Activated naive CD4-positive, alpha-beta T cell treated with anti-CD3 and anti-CD28 coated beads for 36 hours (primary cell): ENCODE data around the gene FGD5. TPM values are rescaled to one million over a fixed set of nuclear protein-coding genes. Genes with fewer than 3 reads are reported as not detected.

Source experiments
- CTCF ChIA-PET: fragments of 350-600 bp; sonication (Branson Sonifier 250); formaldehyde crosslinking; loops from one replicate; lab custom pipeline; 2021; ENCODE audit warnings: antibody characterized with exemption; lab: Charles Lee
- DNase-seq: peaks from one replicate; pipeline ENCODE4 v3.0.0-alpha.2; 2020
- H3K27ac Mint-ChIP-seq: one replicate; pipeline ENCODE4 v1.8.0; 2021; ENCODE audit warnings: mild to moderate bottlenecking, mixed read lengths
- H3K27me3 Mint-ChIP-seq: one replicate; pipeline ENCODE4 v1.8.0; 2021; ENCODE audit warnings: low read depth, mixed read lengths
- H3K36me3 Mint-ChIP-seq: one replicate; pipeline ENCODE4 v1.8.0; 2021; ENCODE audit warnings: low read depth, mixed read lengths
- H3K4me1 Mint-ChIP-seq: one replicate; pipeline ENCODE4 v1.8.0; 2021; ENCODE audit warnings: low read depth, mixed read lengths
- H3K4me3 Mint-ChIP-seq: one replicate; pipeline ENCODE4 v1.8.0; 2021; ENCODE audit warnings: mild to moderate bottlenecking, moderate library complexity, mixed read lengths
- H3K9me3 Mint-ChIP-seq: one replicate; pipeline ENCODE4 v1.8.0; 2021; ENCODE audit warnings: mixed read lengths
- intact Hi-C: fragments of 100-400 bp; cut with micrococcal nuclease; formaldehyde crosslinking; loops from one replicate; pipeline ENCODE4 v1.15.1; 2023
- total RNA-seq, 2 experiments: library from RNA; stranded (reverse); gene quantifications; one replicate each; pipeline ENCODE4 v1.2.3, GENCODE V29; 2021

FGD5 gene
- total RNA-seq, 2 experiments from 2014 or later: not detected

GRCh38 chr3:14867936-14868570 is 49.3 kb downstream of the FGD5 start:
- intact Hi-C loops: no loop called here
- Mint-ChIP-seq H3K36me3 (no peaks in the 10 kb centered on the region), H3K4me1 (no peaks in the 10 kb centered on the region), H3K27me3 (no peaks in the 10 kb centered on the region), H3K27ac (no peak overlapping the region), H3K9me3 (no peaks in the 10 kb centered on the region), H3K4me3 (no peak overlapping the region)
- DNase-seq: no peak
- CTCF ChIA-PET: no interaction called here

GRCh38 chr3:14869917-14870782 is 51.4 kb downstream of the FGD5 start:
- Mint-ChIP-seq H3K27ac (no peak overlapping the region), H3K9me3 (no peaks in the 10 kb centered on the region), H3K4me3 (no peak overlapping the region), H3K36me3 (no peaks in the 10 kb centered on the region), H3K27me3 (no peaks in the 10 kb centered on the region), H3K4me1 (no peaks in the 10 kb centered on the region)
- DNase-seq: no peak
- intact Hi-C loops: no loop called here
- CTCF ChIA-PET: no interaction called here

DNA sequence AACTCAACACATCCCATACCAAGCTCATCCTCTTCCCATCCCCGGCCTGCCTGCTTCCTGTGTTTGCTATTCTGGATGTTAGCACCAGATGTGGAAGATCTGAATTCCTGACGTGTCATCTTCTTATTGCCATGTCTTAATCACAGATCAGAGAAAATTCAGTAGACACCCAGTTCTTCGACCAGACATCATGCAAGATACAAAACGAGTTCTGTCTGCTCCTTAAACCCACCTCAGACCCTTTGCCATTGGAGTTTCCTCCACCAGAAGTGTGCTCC is 52.0 kb downstream of the FGD5 start:
- Mint-ChIP-seq H3K4me1 (no peaks in the 10 kb centered on the region), H3K4me3 (no peak overlapping the region), H3K27ac (no peak overlapping the region), H3K9me3 (no peaks in the 10 kb centered on the region), H3K27me3 (no peaks in the 10 kb centered on the region), H3K36me3 (no peaks in the 10 kb centered on the region)
- no peak for DNase-seq
- intact Hi-C loops: no loop called here
- CTCF ChIA-PET: no interaction called here

DNA sequence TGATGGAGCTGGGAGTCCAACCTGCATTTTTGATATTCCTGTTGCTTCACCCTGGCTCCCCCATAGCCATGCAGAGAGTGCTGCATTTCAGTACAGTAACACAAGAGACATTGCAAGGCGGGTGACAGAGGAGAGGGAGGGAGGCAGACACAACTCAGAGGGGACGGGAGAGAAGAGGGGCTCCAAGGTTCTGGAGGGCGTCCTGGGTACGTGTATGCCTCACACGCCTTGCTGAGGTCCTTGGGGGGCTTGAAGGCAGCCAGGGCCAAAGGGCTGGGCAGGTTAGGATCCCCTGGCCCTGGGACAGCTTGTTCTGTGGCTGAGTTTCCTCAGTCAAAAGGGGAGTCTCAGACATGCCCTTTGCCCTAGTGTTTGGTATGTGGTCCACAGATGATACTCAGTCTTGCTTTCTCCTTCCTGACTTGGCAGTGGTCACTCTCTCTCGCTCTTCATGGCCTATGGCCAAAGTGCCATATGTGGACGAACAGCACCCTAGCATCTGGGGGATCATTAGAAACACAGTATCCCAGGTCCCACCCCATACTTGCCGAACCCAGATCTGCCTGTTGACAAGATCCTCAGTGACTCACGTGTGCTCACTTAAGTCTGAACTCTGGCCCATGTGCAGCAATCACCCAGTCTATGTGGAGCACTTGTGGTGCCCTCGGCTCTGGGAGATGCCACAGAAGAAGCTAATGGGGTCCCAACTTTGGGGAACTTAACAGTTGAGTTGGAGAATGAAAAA is 52.9 kb downstream of the FGD5 start:
- no peak overlapping the region for H3K27ac Mint-ChIP-seq
- no peaks in the 10 kb centered on the region for H3K4me1 Mint-ChIP-seq
- H3K36me3 Mint-ChIP-seq: no peaks in the 10 kb centered on the region
- H3K27me3 Mint-ChIP-seq: no peaks in the 10 kb centered on the region
- H3K4me3 Mint-ChIP-seq: no peak overlapping the region
- no peak for DNase-seq
- intact Hi-C loops: no loop called here
- H3K9me3 Mint-ChIP-seq: no peaks in the 10 kb centered on the region
- CTCF ChIA-PET: no interaction called here

GRCh38 chr3:14872706-14873105 is 53.9 kb downstream of the FGD5 start:
- H3K27me3 Mint-ChIP-seq: no peaks in the 10 kb centered on the region
- no peaks in the 10 kb centered on the region for H3K4me1 Mint-ChIP-seq
- H3K36me3 Mint-ChIP-seq: no peaks in the 10 kb centered on the region
- no peak overlapping the region for H3K4me3 Mint-ChIP-seq
- CTCF ChIA-PET: no interaction called here
- intact Hi-C loops: no loop called here
- no peak for DNase-seq
- no peaks in the 10 kb centered on the region for H3K9me3 Mint-ChIP-seq
- H3K27ac Mint-ChIP-seq: no peak overlapping the region

GRCh38 chr3:14874784-14875183 is 56.0 kb downstream of the FGD5 start:
- Mint-ChIP-seq H3K27me3 (no peaks in the 10 kb centered on the region), H3K4me1 (peaks cover 10% of the 10 kb centered on the region), H3K36me3 (no peaks in the 10 kb centered on the region), H3K27ac (no peak overlapping the region), H3K4me3 (no peak overlapping the region), H3K9me3 (no peaks in the 10 kb centered on the region)
- no peak for DNase-seq
- intact Hi-C loops: no loop called here
- CTCF ChIA-PET: no interaction called here

- CTCF ChIA-PET: no interaction called here
Observed at GRCh38 chr3:14875411-14876175, 56.8 kb downstream of the FGD5 start.

GRCh38 chr3:14876921-14877333 is 58.2 kb downstream of the FGD5 start:
- Mint-ChIP-seq H3K27me3 (no peaks in the 10 kb centered on the region), H3K4me1 (peaks cover 24% of the 10 kb centered on the region), H3K27ac (no peak overlapping the region), H3K9me3 (no peaks in the 10 kb centered on the region), H3K36me3 (no peaks in the 10 kb centered on the region), H3K4me3 (no peak overlapping the region)
- CTCF ChIA-PET: interaction anchor here (0.7 kb wide), 1 partner anchor 34 kb away, joined by 3 read pairs; no protein-coding TSS in a partner anchor
- no peak for DNase-seq
- intact Hi-C loops: no loop called here

More at GRCh38 chr3:14875411-14876175, 56.8 kb downstream of the FGD5 start:
- no peaks in the 10 kb centered on the region for H3K9me3 Mint-ChIP-seq
- no peaks in the 10 kb centered on the region for H3K36me3 Mint-ChIP-seq
- H3K4me1 Mint-ChIP-seq: peaks cover 13% of the 10 kb centered on the region
- DNase-seq: no peak
- H3K4me3 Mint-ChIP-seq: no peak overlapping the region
- intact Hi-C loops: no loop called here
- H3K27ac Mint-ChIP-seq: no peak overlapping the region
- H3K27me3 Mint-ChIP-seq: no peaks in the 10 kb centered on the region

- no peak overlapping the region for H3K4me3 Mint-ChIP-seq
- H3K36me3 Mint-ChIP-seq: no peaks in the 10 kb centered on the region
- no peak overlapping the region for H3K27ac Mint-ChIP-seq
- intact Hi-C loops: no loop called here
- no peak for DNase-seq
- no peaks in the 10 kb centered on the region for H3K9me3 Mint-ChIP-seq
- CTCF ChIA-PET: no interaction called here
- no peaks in the 10 kb centered on the region for H3K27me3 Mint-ChIP-seq
- H3K4me1 Mint-ChIP-seq: peaks cover 29% of the 10 kb centered on the region
Observed at GRCh38 chr3:14877469-14877868, 58.7 kb downstream of the FGD5 start.

- Mint-ChIP-seq H3K4me3 (no peak overlapping the region), H3K27me3 (no peaks in the 10 kb centered on the region), H3K4me1 (peaks cover 46% of the 10 kb centered on the region), H3K9me3 (no peaks in the 10 kb centered on the region), H3K36me3 (no peaks in the 10 kb centered on the region), H3K27ac (no peak overlapping the region)
- intact Hi-C loops: no loop called here
- peak; percentile 65 for DNase-seq
- CTCF ChIA-PET: interaction anchor here (1.1 kb wide), 1 partner anchor 42 kb away, joined by 3 read pairs; no protein-coding TSS in a partner anchor
Observed at GRCh38 chr3:14879211-14879874, 60.6 kb downstream of the FGD5 start.

- CTCF ChIA-PET: interaction anchor here (0.8 to 1.1 kb wide), 2 partner anchors 41 to 42 kb away, joined by 3 read pairs; no protein-coding TSS in a partner anchor
- Mint-ChIP-seq H3K27me3 (no peaks in the 10 kb centered on the region), H3K9me3 (no peaks in the 10 kb centered on the region), H3K4me3 (peak overlapping the region; percentile 19), H3K4me1 (peaks cover 59% of the 10 kb centered on the region), H3K36me3 (no peaks in the 10 kb centered on the region), H3K27ac (peak overlapping the region; percentile 2)
- intact Hi-C loops: no loop called here
- no peak for DNase-seq
Observed at GRCh38 chr3:14880447-14881106, 61.8 kb downstream of the FGD5 start.
